ENCODE measurements around the gene DCDC2. TPM values are rescaled to one million over a fixed set of nuclear protein-coding genes. Genes with fewer than 3 reads are reported as not detected.
"Not testable (repeated sequence)": the region's sequence is repeated elsewhere in the genome, so short reads cannot be mapped to it uniquely, and the experiment has no call there.

DCDC2 gene
- total and polyA plus RNA-seq, 2 donors (not counting 3 experiments of a cell fraction or from before 2014, with no cell fraction given): not detected

- CTCF ChIA-PET, POLR2A ChIA-PET: not testable (repeated sequence)
Measured at GRCh38 chr6:24241779-24242178, 116.1 kb downstream of the DCDC2 start.

GRCh38 chr6:24240943-24241342 is 116.9 kb downstream of the DCDC2 start:
- Histone ChIP-seq H3K9me1 (replicated peaks; ENCODE audit: control insufficient read depth, extremely low read depth, insufficient read depth, low read length) (no peaks in the 10 kb centered on the region), H3K27ac (ENCODE audit: insufficient read depth, low read depth, low read length) (no peak overlapping the region), H3K9me3 (replicated peaks; ENCODE audit: control insufficient read depth, insufficient read depth, low read length) (no peaks in the 10 kb centered on the region), H2AFZ (ENCODE audit: low read depth, low read length) (no peak overlapping the region), H3K36me3 (ENCODE audit: control insufficient read depth in 2 of 2, extremely low read depth in 1 of 2, insufficient read depth in 2 of 2, low read length in 2 of 2) (no peaks in the 10 kb centered on the region), H3K4me1 (ENCODE audit: control insufficient read depth, extremely low read depth, insufficient read depth, low read length) (no peaks in the 10 kb centered on the region), H3K79me2 (ENCODE audit: control insufficient read depth, insufficient read depth, low read length) (no peaks in the 10 kb centered on the region), H3K27me3 (ENCODE audit: control insufficient read depth in 2 of 2, insufficient read depth in 2 of 2, low read length in 2 of 2) (no peaks in the 10 kb centered on the region), H4K20me1 (replicated peaks; ENCODE audit: control insufficient read depth, extremely low read depth, insufficient read depth, low read length) (no peaks in the 10 kb centered on the region), H3K4me2 (ENCODE audit: insufficient read depth, low read length) (no peak overlapping the region), H3K9ac (replicated peaks; ENCODE audit: extremely low read depth, insufficient read depth, low read length) (no peak overlapping the region), H3K4me3 (replicated peaks in 1 of 3; ENCODE audit: insufficient read depth in 1 of 3, low read depth in 1 of 3, low read length in 3 of 3) (no peak overlapping the region)
- POLR2A ChIA-PET: no interaction called here
- CTCF ChIA-PET: no interaction called here
- DNase-seq (ENCODE audit: low read depth, low spot score) (no peak), FAIRE-seq (no peak)
- intact Hi-C loops (cut with micrococcal nuclease) (no loop called here), dilution Hi-C loops (cut with MboI; ENCODE audit: extremely low pct_ligation_motif_present, low sequenced_read_pairs) (no loop called here)
- BruUV-seq (replicated peaks): no TSS peak
- TF ChIP-seq POLR2A (IDR thresholded peaks at IDR 0.05; ENCODE audit: low read depth, low read length): no peak
- no peak for TF ChIP-seq CTCF (IDR thresholded peaks at IDR 0.05; ENCODE audit: extremely low read depth in 1 of 2, insufficient read depth in 1 of 2, low read depth in 1 of 2, low read length in 2 of 2)
- no peak for TF ChIP-seq MAX (IDR thresholded peaks at IDR 0.05; ENCODE audit: insufficient read depth, insufficient read length)

More at GRCh38 chr6:24241779-24242178, 116.1 kb downstream of the DCDC2 start:
- H3K4me2 ChIP-seq (ENCODE audit: insufficient read depth, low read length); BruUV-seq (replicated peaks); H3K9ac ChIP-seq (replicated peaks; ENCODE audit: extremely low read depth, insufficient read depth, low read length); H3K27me3 ChIP-seq (ENCODE audit: control insufficient read depth in 2 of 2, insufficient read depth in 2 of 2, low read length in 2 of 2); FAIRE-seq; H3K4me3 ChIP-seq (replicated peaks in 1 of 3; ENCODE audit: insufficient read depth in 1 of 3, low read depth in 1 of 3, low read length in 3 of 3); H3K79me2 ChIP-seq (ENCODE audit: control insufficient read depth, insufficient read depth, low read length); H3K9me3 ChIP-seq (replicated peaks; ENCODE audit: control insufficient read depth, insufficient read depth, low read length); DNase-seq (ENCODE audit: low read depth, low spot score); intact Hi-C loops (cut with micrococcal nuclease); H3K36me3 ChIP-seq (ENCODE audit: control insufficient read depth in 2 of 2, extremely low read depth in 1 of 2, insufficient read depth in 2 of 2, low read length in 2 of 2); dilution Hi-C loops (cut with MboI; ENCODE audit: extremely low pct_ligation_motif_present, low sequenced_read_pairs); H4K20me1 ChIP-seq (replicated peaks; ENCODE audit: control insufficient read depth, extremely low read depth, insufficient read depth, low read length); H3K4me1 ChIP-seq (ENCODE audit: control insufficient read depth, extremely low read depth, insufficient read depth, low read length); H2AFZ ChIP-seq (ENCODE audit: low read depth, low read length); H3K9me1 ChIP-seq (replicated peaks; ENCODE audit: control insufficient read depth, extremely low read depth, insufficient read depth, low read length); H3K27ac ChIP-seq (ENCODE audit: insufficient read depth, low read depth, low read length): not testable (repeated sequence)
